Measurements from ENCODE around the gene SPON1. TPM values are rescaled to one million over a fixed set of nuclear protein-coding genes. Genes with fewer than 3 reads are reported as not detected.

The SPON1 gene
- total RNA-seq, 3 donors from 2014 or later (not counting 1 experiment from before 2014, with no cell fraction given), result 0.09 to 0.18 TPM; not detected in 1

- 84% methylated on average over 4 of the region's 4 CpGs for WGBS (ENCODE audit: insufficient coverage)
- no peaks in the 10 kb centered on the region for H3K4me1 Mint-ChIP-seq
- H3K27ac Mint-ChIP-seq, result no peak overlapping the region
- H3K9me3 Mint-ChIP-seq, result no peaks in the 10 kb centered on the region
- H3K9me3 ChIP-seq (ENCODE audit: control insufficient read depth, insufficient read depth, low read length), result no peaks in the 10 kb centered on the region
- H3K4me1 ChIP-seq (ENCODE audit: control insufficient read depth, insufficient read depth, low read length), result no peaks in the 10 kb centered on the region
- no peaks in the 10 kb centered on the region for H3K27me3 ChIP-seq (ENCODE audit: control insufficient read depth, insufficient read depth, low read length)
- no peaks in the 10 kb centered on the region for H3K36me3 Mint-ChIP-seq
- DNase-seq (no peak), ATAC-seq (no peak)
- no peak overlapping the region for H3K4me3 Mint-ChIP-seq
- TF ChIP-seq CTCF (IDR thresholded peaks at IDR 0.05), result no peak
- no peaks in the 10 kb centered on the region for H3K36me3 ChIP-seq (ENCODE audit: control insufficient read depth, insufficient read depth, low read length)
- H3K27ac ChIP-seq (ENCODE audit: low read length), result no peak overlapping the region
- no peak overlapping the region for H3K4me3 ChIP-seq (ENCODE audit: low read length)
- intact Hi-C loops (cut with micrococcal nuclease), result no loop called here
- peaks cover 15 to 26% of the 10 kb centered on the region in 2 donors for H3K27me3 Mint-ChIP-seq (ENCODE audit: low read depth in 2 of 2)
Measured at GRCh38 chr11:14179116-14179820, 216.7 kb downstream of the SPON1 start.

- Mint-ChIP-seq H3K36me3 (no peaks in the 10 kb centered on the region), H3K27me3 (ENCODE audit: low read depth in 2 of 2) (peaks cover 17 to 22% of the 10 kb centered on the region in 2 donors), H3K4me3 (no peak overlapping the region), H3K27ac (no peak overlapping the region), H3K4me1 (no peaks in the 10 kb centered on the region), H3K9me3 (no peaks in the 10 kb centered on the region)
- Histone ChIP-seq H3K36me3 (ENCODE audit: control insufficient read depth, insufficient read depth, low read length) (no peaks in the 10 kb centered on the region), H3K27me3 (ENCODE audit: control insufficient read depth, insufficient read depth, low read length) (no peaks in the 10 kb centered on the region), H3K9me3 (ENCODE audit: control insufficient read depth, insufficient read depth, low read length) (no peaks in the 10 kb centered on the region), H3K4me3 (ENCODE audit: low read length) (no peak overlapping the region), H3K27ac (ENCODE audit: low read length) (no peak overlapping the region), H3K4me1 (ENCODE audit: control insufficient read depth, insufficient read depth, low read length) (no peaks in the 10 kb centered on the region)
- intact Hi-C loops (cut with micrococcal nuclease), result no loop called here
- no peak for ATAC-seq
- DNase-seq, result no peak
- no peak for TF ChIP-seq CTCF (IDR thresholded peaks at IDR 0.05)
Measured at GRCh38 chr11:14181121-14181520, 218.6 kb downstream of the SPON1 start.

GRCh38 chr11:14182833-14183364 lies 220.4 kb downstream of the SPON1 start:
- H3K36me3 Mint-ChIP-seq, result no peaks in the 10 kb centered on the region
- H3K4me1 ChIP-seq (ENCODE audit: control insufficient read depth, insufficient read depth, low read length), result no peaks in the 10 kb centered on the region
- no peaks in the 10 kb centered on the region for H3K9me3 ChIP-seq (ENCODE audit: control insufficient read depth, insufficient read depth, low read length)
- no peaks in the 10 kb centered on the region for H3K27me3 ChIP-seq (ENCODE audit: control insufficient read depth, insufficient read depth, low read length)
- DNase-seq (no peak), ATAC-seq (no peak)
- H3K27ac Mint-ChIP-seq, result no peak overlapping the region
- H3K27ac ChIP-seq (ENCODE audit: low read length), result no peak overlapping the region
- no peak overlapping the region for H3K4me3 Mint-ChIP-seq
- H3K36me3 ChIP-seq (ENCODE audit: control insufficient read depth, insufficient read depth, low read length), result no peaks in the 10 kb centered on the region
- peaks cover 20 to 21% of the 10 kb centered on the region in 2 donors for H3K27me3 Mint-ChIP-seq (ENCODE audit: low read depth in 2 of 2)
- intact Hi-C loops (cut with micrococcal nuclease), result no loop called here
- H3K4me1 Mint-ChIP-seq, result no peaks in the 10 kb centered on the region
- no peak overlapping the region for H3K4me3 ChIP-seq (ENCODE audit: low read length)
- H3K9me3 Mint-ChIP-seq, result no peaks in the 10 kb centered on the region
- 45% methylated on average over 2 of the region's 2 CpGs for WGBS (ENCODE audit: insufficient coverage)
- no peak for TF ChIP-seq CTCF (IDR thresholded peaks at IDR 0.05)

Measured in natural killer cell (primary cell).